ENCODE results near the gene HMOX1.

Gene HMOX1

GRCh38 chr22:35375526-35375925 is 5.4 kb upstream of the HMOX1 start:
- no peaks in the 10 kb centered on the region for H3K9me2 ChIP-seq (replicated peaks; ENCODE audit: insufficient read depth, low read length)
- peaks cover 20% of the 10 kb centered on the region for H3F3A ChIP-seq (ENCODE audit: insufficient read depth, low read length)
- no peak overlapping the region for H2AFZ ChIP-seq (ENCODE audit: low read length)
- no peaks in the 10 kb centered on the region for H4K20me1 ChIP-seq (ENCODE audit: insufficient read depth, low read length)
- H3K9me3 ChIP-seq (replicated peaks; ENCODE audit: insufficient read depth, low read length) = no peaks in the 10 kb centered on the region
- H3K27ac ChIP-seq (ENCODE audit: low read length) = no peak overlapping the region
- no peak overlapping the region for H3K4me2 ChIP-seq (ENCODE audit: low read depth, low read length)
- H3K4me1 ChIP-seq (ENCODE audit: low read length) = peaks cover 24% of the 10 kb centered on the region
- H3K9ac ChIP-seq (ENCODE audit: low read length) = no peak overlapping the region
- DNase-seq = no peak
- no peak overlapping the region for H3K4me3 ChIP-seq (ENCODE audit: low read length)
- no peaks in the 10 kb centered on the region for H3K79me2 ChIP-seq (ENCODE audit: low read length)
- no peaks in the 10 kb centered on the region for H3K36me3 ChIP-seq (replicated peaks; ENCODE audit: insufficient read depth, low read length)
- no peak for TF ChIP-seq EZH2 (optimal IDR thresholded peaks at IDR 0.05; ENCODE audit: low read depth, low read length)
- TF ChIP-seq EZH2phosphoT487 (IDR thresholded peaks at IDR 0.05; ENCODE audit: low read length) = no peak
- TF ChIP-seq, protein P1, sequence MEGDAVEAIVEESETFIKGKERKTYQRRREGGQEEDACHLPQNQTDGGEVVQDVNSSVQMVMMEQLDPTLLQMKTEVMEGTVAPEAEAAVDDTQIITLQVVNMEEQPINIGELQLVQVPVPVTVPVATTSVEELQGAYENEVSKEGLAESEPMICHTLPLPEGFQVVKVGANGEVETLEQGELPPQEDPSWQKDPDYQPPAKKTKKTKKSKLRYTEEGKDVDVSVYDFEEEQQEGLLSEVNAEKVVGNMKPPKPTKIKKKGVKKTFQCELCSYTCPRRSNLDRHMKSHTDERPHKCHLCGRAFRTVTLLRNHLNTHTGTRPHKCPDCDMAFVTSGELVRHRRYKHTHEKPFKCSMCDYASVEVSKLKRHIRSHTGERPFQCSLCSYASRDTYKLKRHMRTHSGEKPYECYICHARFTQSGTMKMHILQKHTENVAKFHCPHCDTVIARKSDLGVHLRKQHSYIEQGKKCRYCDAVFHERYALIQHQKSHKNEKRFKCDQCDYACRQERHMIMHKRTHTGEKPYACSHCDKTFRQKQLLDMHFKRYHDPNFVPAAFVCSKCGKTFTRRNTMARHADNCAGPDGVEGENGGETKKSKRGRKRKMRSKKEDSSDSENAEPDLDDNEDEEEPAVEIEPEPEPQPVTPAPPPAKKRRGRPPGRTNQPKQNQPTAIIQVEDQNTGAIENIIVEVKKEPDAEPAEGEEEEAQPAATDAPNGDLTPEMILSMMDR (IDR thresholded peaks at IDR 0.05; ENCODE audit: low read length) = no peak
- no peaks in the 10 kb centered on the region for H3K27me3 ChIP-seq (replicated peaks; ENCODE audit: insufficient read depth, low read length)

- peak overlapping the region; percentile 11; the same call in 1 of the 2 replicates for H3K4me3 ChIP-seq (ENCODE audit: low read length)
Measured at GRCh38 chr22:35376728-35377472, 4.0 kb upstream of the HMOX1 start.

DNA sequence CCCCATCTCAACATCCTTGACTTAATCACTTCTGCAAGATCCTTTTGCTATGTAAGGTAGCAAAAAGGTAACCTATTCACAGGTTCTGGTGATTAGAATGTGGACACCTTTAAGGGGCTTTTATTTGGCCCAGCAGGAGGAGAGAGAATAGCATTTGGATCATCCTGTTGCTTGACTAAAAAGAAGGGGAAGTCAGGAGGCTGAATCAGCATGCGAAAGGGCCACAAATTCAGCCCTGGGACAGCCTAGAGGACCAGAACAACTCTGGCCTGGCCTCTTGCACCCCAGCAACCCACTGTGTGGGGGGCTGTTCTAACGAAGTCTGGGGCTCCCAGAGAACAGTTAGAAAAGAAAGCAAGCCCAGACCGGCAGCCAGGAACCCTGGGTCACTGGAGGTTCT is 3.2 kb upstream of the HMOX1 start:
- no peaks in the 10 kb centered on the region for H3K36me3 ChIP-seq (replicated peaks; ENCODE audit: insufficient read depth, low read length)
- peaks cover 23% of the 10 kb centered on the region for H3F3A ChIP-seq (ENCODE audit: insufficient read depth, low read length)
- no peaks in the 10 kb centered on the region for H4K20me1 ChIP-seq (ENCODE audit: insufficient read depth, low read length)
- no peak overlapping the region for H3K4me3 ChIP-seq (ENCODE audit: low read length)
- DNase-seq = no peak
- no peaks in the 10 kb centered on the region for H3K27me3 ChIP-seq (replicated peaks; ENCODE audit: insufficient read depth, low read length)
- TF ChIP-seq, protein P1 (IDR thresholded peaks at IDR 0.05; ENCODE audit: low read length) = no peak
- TF ChIP-seq EZH2phosphoT487 (IDR thresholded peaks at IDR 0.05; ENCODE audit: low read length) (no peak), EZH2 (optimal IDR thresholded peaks at IDR 0.05; ENCODE audit: low read depth, low read length) (no peak)
- no peaks in the 10 kb centered on the region for H3K9me2 ChIP-seq (replicated peaks; ENCODE audit: insufficient read depth, low read length)
- H3K9me3 ChIP-seq (replicated peaks; ENCODE audit: insufficient read depth, low read length) = no peaks in the 10 kb centered on the region
- H2AFZ ChIP-seq (ENCODE audit: low read length) = no peak overlapping the region
- no peaks in the 10 kb centered on the region for H3K79me2 ChIP-seq (ENCODE audit: low read length)
- peaks cover 23% of the 10 kb centered on the region for H3K4me1 ChIP-seq (ENCODE audit: low read length)
- no peak overlapping the region for H3K4me2 ChIP-seq (ENCODE audit: low read depth, low read length)
- peak overlapping the region; percentile 38; the same call in 1 of the 2 replicates for H3K27ac ChIP-seq (ENCODE audit: low read length)
- no peak overlapping the region for H3K9ac ChIP-seq (ENCODE audit: low read length)

More at GRCh38 chr22:35376728-35377472, 4.0 kb upstream of the HMOX1 start:
- Histone ChIP-seq H3F3A (ENCODE audit: insufficient read depth, low read length) (peaks cover 26% of the 10 kb centered on the region), H3K36me3 (replicated peaks; ENCODE audit: insufficient read depth, low read length) (no peaks in the 10 kb centered on the region), H3K79me2 (ENCODE audit: low read length) (no peaks in the 10 kb centered on the region), H3K27me3 (replicated peaks; ENCODE audit: insufficient read depth, low read length) (no peaks in the 10 kb centered on the region), H3K4me2 (ENCODE audit: low read depth, low read length) (peak overlapping the region; percentile 63), H4K20me1 (ENCODE audit: insufficient read depth, low read length) (no peaks in the 10 kb centered on the region), H3K4me1 (ENCODE audit: low read length) (peaks cover 26% of the 10 kb centered on the region), H3K27ac (ENCODE audit: low read length) (peak overlapping the region; percentile 38; the same call in 1 of the 2 replicates), H3K9me2 (replicated peaks; ENCODE audit: insufficient read depth, low read length) (no peaks in the 10 kb centered on the region), H3K9ac (ENCODE audit: low read length) (peak overlapping the region; percentile 12; the same call in 1 of the 2 replicates), H3K9me3 (replicated peaks; ENCODE audit: insufficient read depth, low read length) (no peaks in the 10 kb centered on the region), H2AFZ (ENCODE audit: low read length) (peak overlapping the region; percentile 16)
- TF ChIP-seq EZH2 (optimal IDR thresholded peaks at IDR 0.05; ENCODE audit: low read depth, low read length) (no peak), EZH2phosphoT487 (IDR thresholded peaks at IDR 0.05; ENCODE audit: low read length) (no peak)
- TF ChIP-seq, protein P1 (IDR thresholded peaks at IDR 0.05; ENCODE audit: low read length) = no peak
- peak; percentile 96 for DNase-seq

All from MM.1S (cell line).